Loucy (cell line): ENCODE results near the gene CTAGE15.
"Not testable (repeated sequence)": the region's sequence is repeated elsewhere in the genome, so short reads cannot be mapped to it uniquely, and the experiment has no call there.

Experiments used
- EZH2phosphoT487 ChIP-seq: fragments of 200-600 bp; IDR thresholded peaks from 2 replicates; pipeline ENCODE4 v1.6.1; 2018; ENCODE audit warnings: antibody characterized with exemption, mild to moderate bottlenecking, moderate library complexity, borderline replicate concordance
- TF ChIP-seq, protein P1 (sequence below): fragments of 200-600 bp; sonication (generic); conservative IDR thresholded peaks from 2 replicates; pipeline ENCODE4 v1.5.1; 2014; ENCODE audit warnings: mild to moderate bottlenecking, antibody characterized with exemption, low read length

DNA sequence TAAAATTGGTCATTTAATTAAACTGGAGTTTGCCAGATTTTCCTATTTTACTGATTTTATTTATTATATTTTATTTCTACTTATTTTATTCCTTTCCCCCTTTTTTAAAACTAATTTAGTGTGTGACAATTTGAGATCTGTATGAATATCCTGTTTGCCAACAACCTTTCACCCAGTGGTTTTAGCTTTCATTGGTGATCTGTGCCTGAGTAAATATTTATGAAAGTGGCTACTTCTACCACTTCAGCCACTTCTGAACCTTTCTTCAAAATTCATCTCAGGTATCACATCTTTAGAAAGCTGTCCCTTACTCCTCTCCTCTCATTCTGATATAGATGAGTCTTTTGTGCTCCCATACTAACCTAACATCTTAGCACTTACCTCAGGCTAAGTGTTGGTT, 18.3 kb downstream of the CTAGE15 start:
- TF ChIP-seq, protein P1, sequence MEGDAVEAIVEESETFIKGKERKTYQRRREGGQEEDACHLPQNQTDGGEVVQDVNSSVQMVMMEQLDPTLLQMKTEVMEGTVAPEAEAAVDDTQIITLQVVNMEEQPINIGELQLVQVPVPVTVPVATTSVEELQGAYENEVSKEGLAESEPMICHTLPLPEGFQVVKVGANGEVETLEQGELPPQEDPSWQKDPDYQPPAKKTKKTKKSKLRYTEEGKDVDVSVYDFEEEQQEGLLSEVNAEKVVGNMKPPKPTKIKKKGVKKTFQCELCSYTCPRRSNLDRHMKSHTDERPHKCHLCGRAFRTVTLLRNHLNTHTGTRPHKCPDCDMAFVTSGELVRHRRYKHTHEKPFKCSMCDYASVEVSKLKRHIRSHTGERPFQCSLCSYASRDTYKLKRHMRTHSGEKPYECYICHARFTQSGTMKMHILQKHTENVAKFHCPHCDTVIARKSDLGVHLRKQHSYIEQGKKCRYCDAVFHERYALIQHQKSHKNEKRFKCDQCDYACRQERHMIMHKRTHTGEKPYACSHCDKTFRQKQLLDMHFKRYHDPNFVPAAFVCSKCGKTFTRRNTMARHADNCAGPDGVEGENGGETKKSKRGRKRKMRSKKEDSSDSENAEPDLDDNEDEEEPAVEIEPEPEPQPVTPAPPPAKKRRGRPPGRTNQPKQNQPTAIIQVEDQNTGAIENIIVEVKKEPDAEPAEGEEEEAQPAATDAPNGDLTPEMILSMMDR: not testable (repeated sequence)
- TF ChIP-seq EZH2phosphoT487: not testable (repeated sequence)
